GM19467 (cell line): ENCODE data around the gene H2AZ2.
"Not testable (repeated sequence)": the region's sequence is repeated elsewhere in the genome, so short reads cannot be mapped to it uniquely, and the experiment has no call there.

ENCODE experiments used
- ATAC-seq: cut with Tn5 transposase; IDR thresholded peaks from one replicate; pipeline ENCODE4 v1.9.1; 2021; ENCODE audit warnings: mild to moderate bottlenecking, moderate library complexity; ENCODE audit not compliant: unreplicated experiment

H2AZ2 gene

DNA sequence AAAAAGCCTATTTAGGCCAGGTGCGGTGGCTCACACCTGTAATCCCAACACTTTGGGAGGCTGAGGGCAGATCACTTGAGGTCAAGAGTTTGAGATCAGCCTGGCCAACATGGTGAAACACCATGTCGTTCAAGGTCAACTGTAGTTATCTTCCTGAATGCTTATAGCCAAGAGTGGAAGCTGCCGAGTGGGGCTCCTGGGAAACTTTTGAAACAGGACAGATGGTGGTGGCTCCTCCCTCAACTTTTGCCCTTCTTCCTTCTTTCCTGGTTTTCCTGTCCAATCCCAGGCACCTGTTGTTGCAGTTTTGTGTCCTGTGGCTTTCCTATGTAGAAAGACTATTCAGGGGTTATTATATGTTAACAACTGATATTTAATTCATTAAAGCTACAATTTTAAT, 60.1 kb downstream of the H2AZ2 start:
- no peak for ATAC-seq

DNA sequence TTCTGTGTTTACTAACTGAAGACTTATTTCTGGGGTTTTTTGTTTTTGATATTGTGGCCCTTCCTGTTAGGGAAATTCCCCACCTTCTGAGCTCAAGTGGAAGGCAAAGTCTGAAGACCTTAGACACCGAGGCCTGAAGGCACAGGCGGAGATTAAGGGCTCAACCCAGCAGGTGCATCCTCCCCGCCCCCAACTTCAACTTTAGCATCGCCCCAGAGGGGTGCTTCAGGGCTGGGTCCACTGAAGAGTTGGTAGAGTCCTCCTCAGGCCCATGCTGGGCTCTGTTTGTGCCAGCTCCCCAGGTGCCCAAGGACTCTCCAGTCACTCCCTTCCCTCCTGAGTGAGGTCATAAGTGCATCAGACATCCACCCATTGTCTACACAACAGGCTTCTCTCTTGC, 60.8 kb downstream of the H2AZ2 start:
- no peak for ATAC-seq

DNA sequence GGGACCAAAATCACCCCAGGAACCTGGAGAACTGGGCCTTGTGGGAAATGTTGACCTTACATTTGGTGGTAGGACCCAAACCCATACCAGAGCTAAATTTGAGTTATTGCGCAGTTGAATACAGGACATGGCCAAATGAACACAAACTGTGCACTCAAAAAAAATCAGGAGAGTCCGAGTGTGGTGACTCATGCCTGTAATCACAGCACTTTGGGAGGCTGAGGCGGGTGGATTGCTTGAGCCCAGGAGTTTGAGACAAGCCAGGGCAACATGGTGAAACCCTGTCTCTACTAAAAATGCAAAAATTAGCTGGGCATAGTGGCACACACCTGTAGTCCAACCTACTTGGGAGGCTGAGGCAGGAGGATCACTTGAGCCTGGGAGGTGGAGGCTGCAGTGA, 62.7 kb downstream of the H2AZ2 start:
- ATAC-seq = not testable (repeated sequence)

DNA sequence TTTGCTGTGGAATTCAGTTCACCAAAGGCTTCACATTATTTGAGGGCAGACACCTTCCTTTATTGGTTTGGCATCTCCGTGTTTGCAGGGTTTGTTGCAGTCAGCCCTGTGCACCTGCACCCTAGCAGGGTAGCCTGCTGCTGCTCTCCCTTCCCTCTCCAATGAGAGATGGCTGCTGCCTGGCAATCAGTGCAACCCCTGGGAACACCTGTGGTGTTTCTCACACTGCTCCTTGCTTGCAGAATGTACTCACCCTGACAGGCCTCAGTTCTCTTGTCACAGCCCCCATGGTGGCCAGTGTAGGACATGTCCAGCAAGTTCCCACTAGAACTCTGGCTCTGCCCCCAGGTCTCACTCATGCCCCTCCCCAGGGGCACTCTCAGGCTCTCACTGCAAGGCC, 63.5 kb downstream of the H2AZ2 start:
- no peak for ATAC-seq

DNA sequence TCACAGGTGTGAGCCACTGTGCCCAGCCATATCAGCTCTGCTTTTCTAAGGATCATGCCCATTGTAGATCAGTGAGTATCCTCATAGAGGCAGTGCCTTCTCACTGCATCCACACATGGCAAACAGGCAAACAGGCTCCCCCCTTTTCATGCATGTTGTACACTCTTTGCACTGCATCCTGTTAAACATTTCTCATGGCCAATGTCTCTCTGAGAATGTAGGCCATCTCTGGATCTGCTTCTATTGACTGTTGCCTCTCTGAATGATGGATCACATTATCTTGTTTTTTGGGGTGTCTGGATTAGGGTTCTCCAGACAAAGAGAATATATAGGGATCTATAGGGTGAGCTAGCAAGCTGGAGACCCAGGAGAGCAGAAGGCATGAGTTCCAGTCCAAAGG, 64.5 kb downstream of the H2AZ2 start:
- ATAC-seq = no peak

DNA sequence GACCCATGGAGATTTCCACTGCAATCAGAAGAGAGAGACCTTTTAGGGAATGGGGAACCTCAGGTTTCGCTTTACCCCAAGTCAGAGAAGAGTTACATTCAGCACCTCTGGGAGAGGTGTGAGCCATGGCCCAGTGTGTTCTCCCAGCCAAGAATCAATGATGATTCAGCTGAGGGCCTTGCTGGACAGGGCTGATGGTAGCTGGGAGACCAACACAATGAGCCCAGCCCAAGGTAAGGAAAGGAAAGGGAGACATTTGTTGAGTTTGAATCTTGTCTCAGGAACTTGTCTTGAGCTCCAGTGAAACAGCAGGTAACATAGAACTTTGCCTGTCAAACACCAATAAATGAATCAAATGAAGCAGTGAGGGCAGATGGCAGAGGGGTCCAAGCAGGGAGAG, 65.4 kb downstream of the H2AZ2 start:
- no peak for ATAC-seq
